Prostate gland (tissue), 2 donors: Measurements from ENCODE around the gene AGTRAP. TPM values are rescaled to one million over a fixed set of nuclear protein-coding genes. Genes with fewer than 3 reads are reported as not detected.

Experiments used
- DNase-seq: peaks from one replicate; pipeline ENCODE4 v3.0.0-alpha.2; 2019; ENCODE audit warnings: low spot score
- H3K27ac ChIP-seq, 2 donors: fragments of 200-600 bp; sonication (generic); 2 replicates each; pipeline ENCODE4 v1.5.1; 2017 to 2019
- H3K27me3 ChIP-seq: fragments of 200-600 bp; sonication (generic); replicated peaks from 2 replicates; pipeline ENCODE4 v1.5.1; 2019; ENCODE audit not compliant: insufficient read depth
- H3K36me3 ChIP-seq, 2 donors: fragments of 200-600 bp; sonication (generic); 1 replicate in 1 of 2; 2 replicates in 1 of 2; pipeline versions ENCODE4 v1.5.1 to v1.8.1; 2017 to 2019
- H3K4me1 ChIP-seq: fragments of 200-600 bp; sonication (generic); replicated peaks from 2 replicates; pipeline ENCODE4 v1.5.1; 2019
- H3K4me3 ChIP-seq, 2 donors: fragments of 200-600 bp; sonication (generic); 2 replicates each; pipeline ENCODE4 v1.5.1; 2017 to 2019
- H3K9me3 ChIP-seq: fragments of 200-600 bp; sonication (generic); 2 replicates; pipeline ENCODE4 v1.5.1; 2017
- CTCF ChIP-seq, 4 experiments: fragments of 200-600 bp in 2 of 4; fragments of 450-650 bp in 2 of 4; sonication (generic) in 2 of 4; IDR thresholded peaks; 1 replicate in 3 of 4; 2 replicates in 1 of 4; pipeline ENCODE4 v1.5.1; 2016 to 2019; ENCODE audit warnings: antibody characterized with exemption in 4 of 4, mild to moderate bottlenecking in 2 of 4, moderate library complexity in 2 of 4
- POLR2A ChIP-seq: fragments of 450-650 bp; IDR thresholded peaks from one replicate; pipeline ENCODE4 v1.6.1; 2016; ENCODE audit warnings: antibody characterized with exemption, mild to moderate bottlenecking
- POLR2AphosphoS5 ChIP-seq: sonication (generic); formaldehyde crosslinking; IDR thresholded peaks from one replicate; pipeline ENCODE4 v1.6.1; 2017; ENCODE audit warnings: antibody characterized with exemption
- WGBS: methylation state at CpG from one replicate; pipeline ENCODE4 v1.1.5; 2018; 5-methylcytosine and 5-hydroxymethylcytosine counted together
- intact Hi-C: fragments of 100-400 bp; cut with DNase I; formaldehyde crosslinking; loops from one replicate; pipeline ENCODE4 v1.14.2; 2022
- total RNA-seq, 2 donors: library from RNA; depleted of rRNA; stranded (reverse); fragments of >200 nt; gene quantifications; one replicate each; pipeline ENCODE4 v1.1.0, GENCODE V29; 2016

AGTRAP gene
- total RNA-seq, 2 donors from 2014 or later: 114 to 123 TPM

DNA sequence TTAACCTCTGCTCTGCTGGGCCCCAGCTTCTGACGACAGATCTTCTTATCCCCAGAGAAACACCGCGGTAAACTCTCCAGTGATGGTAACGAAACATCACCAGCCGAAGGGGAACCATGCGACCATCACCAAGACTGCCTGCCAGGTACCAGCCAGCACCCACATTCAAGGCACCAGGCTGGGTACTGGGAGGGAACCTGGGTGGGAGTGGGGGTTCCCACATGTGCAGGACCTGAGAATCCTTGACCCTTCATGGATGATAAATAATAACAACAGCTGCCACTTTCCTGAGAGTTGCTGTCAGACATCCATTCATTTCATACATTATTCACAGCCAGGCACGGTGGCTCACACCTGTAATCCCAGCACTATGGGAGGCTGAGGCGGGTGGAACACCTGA lies 23.7 kb upstream of the AGTRAP start:
- intact Hi-C loops: no loop called here
- no peaks in the 10 kb centered on the region for H3K9me3 ChIP-seq
- DNase-seq: no peak

GRCh38 chr1:11713095-11713494 lies 22.8 kb upstream of the AGTRAP start:
- intact Hi-C loops: no loop called here
- Histone ChIP-seq H3K36me3 (no peaks in the 10 kb centered on the region), H3K27me3 (no peaks in the 10 kb centered on the region), H3K27ac (no peak overlapping the region), H3K4me3 (no peak overlapping the region), H3K9me3 (no peaks in the 10 kb centered on the region), H3K4me1 (no peaks in the 10 kb centered on the region)
- 89% methylated on average over 11 of the region's 11 CpGs for WGBS
- no peak for DNase-seq
- TF ChIP-seq POLR2A (no peak), CTCF (IDR thresholded peaks at IDR 0.05) (no peak), POLR2AphosphoS5 (no peak)

More for the DNA sequence above, 23.7 kb upstream of the AGTRAP start:
- Histone ChIP-seq H3K4me3 (no peak overlapping the region), H3K4me1 (no peaks in the 10 kb centered on the region), H3K27me3 (no peaks in the 10 kb centered on the region), H3K27ac (no peak overlapping the region), H3K36me3 (no peaks in the 10 kb centered on the region)
- TF ChIP-seq POLR2AphosphoS5: no peak
- no peak for TF ChIP-seq POLR2A
- no peak for TF ChIP-seq CTCF (IDR thresholded peaks at IDR 0.05)
- WGBS: 95% methylated on average over 8 of the region's 8 CpGs

DNA sequence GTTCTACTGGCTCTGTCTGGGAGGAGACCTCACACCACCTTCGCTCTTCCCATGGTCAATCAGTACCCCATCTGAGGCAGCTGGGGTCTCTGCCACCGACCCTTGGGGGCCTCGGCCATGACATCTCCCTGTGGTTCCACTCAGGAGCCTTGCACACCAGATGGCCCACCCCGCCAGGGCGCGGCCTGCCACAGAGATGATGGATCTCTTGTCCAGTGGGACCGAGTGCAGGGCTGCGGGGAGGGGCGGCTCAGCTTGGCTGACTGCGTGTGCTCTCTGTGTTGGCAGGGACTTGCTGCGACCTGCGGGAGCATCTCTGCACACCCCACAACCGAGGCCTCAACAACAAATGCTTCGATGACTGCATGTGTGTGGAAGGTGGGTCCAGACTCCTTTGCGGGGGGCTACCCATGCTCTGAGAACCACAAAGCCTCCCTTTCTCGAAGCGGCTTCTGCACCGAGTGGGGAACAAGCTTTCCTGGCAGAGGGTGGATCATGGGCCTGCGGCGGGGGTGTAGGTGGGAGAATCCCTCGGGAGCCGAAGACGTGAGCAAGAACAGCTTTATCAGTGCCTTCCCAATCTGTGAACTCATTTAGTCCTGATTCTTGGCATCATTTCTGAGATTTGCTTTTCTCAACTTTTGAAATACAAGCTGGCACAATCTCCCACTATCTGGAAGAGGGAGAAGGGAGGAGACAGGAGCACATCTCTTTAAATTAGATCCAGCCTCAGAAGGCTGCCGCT lies 20.9 kb upstream of the AGTRAP start:
- TF ChIP-seq POLR2A: no peak
- TF ChIP-seq POLR2AphosphoS5: no peak
- no peak for TF ChIP-seq CTCF (IDR thresholded peaks at IDR 0.05)
- H3K27ac ChIP-seq: no peak overlapping the region
- H3K36me3 ChIP-seq: no peaks in the 10 kb centered on the region
- intact Hi-C loops: no loop called here
- WGBS: 87% methylated on average over 19 of the region's 24 CpGs
- no peak for DNase-seq
- H3K4me1 ChIP-seq: no peaks in the 10 kb centered on the region
- no peaks in the 10 kb centered on the region for H3K27me3 ChIP-seq
- H3K4me3 ChIP-seq: no peak overlapping the region
- H3K9me3 ChIP-seq: no peaks in the 10 kb centered on the region

- Histone ChIP-seq H3K4me3 (peak overlapping the region; percentile 18 to 31), H3K27ac (peak overlapping the region; percentile 29 to 31), H3K27me3 (no peaks in the 10 kb centered on the region), H3K4me1 (no peaks in the 10 kb centered on the region), H3K36me3 (no peaks in the 10 kb centered on the region), H3K9me3 (no peaks in the 10 kb centered on the region)
- peak; percentile 76 for DNase-seq
- intact Hi-C loops: loop anchor here (5.0 kb wide), 1 partner anchor 67 kb away; the partner anchor contains the start of genes FBXO2 and FBXO44
- TF ChIP-seq POLR2AphosphoS5 (peak; percentile 5), POLR2A (peak; percentile 4), CTCF (IDR thresholded peaks at IDR 0.05) (peak; percentile 80 to 88 (median 84))
- 9% methylated on average over 44 of the region's 44 CpGs for WGBS
Observed at GRCh38 chr1:11719313-11720032, 16.5 kb upstream of the AGTRAP start.
